BJ (cell line): Measurements from ENCODE around the gene VPS25. TPM values are rescaled to one million over a fixed set of nuclear protein-coding genes. Genes with fewer than 3 reads are reported as not detected.

ENCODE experiments used
- CTCF ChIA-PET: fragments of 350-600 bp; formaldehyde crosslinking; extraction: SDS; loops from one replicate; lab custom pipeline; 2021; ENCODE audit warnings: antibody characterized with exemption, inconsistent platforms; lab: Yijun Ruan, JAX
- POLR2A ChIA-PET: fragments of 300-600 bp; sonication (Branson Sonifier 250); formaldehyde crosslinking; extraction: SDS; loops from one replicate; lab custom pipeline; 2021; ENCODE audit warnings: antibody characterized with exemption; lab: Charles Lee
- DNase-seq: peaks from one replicate; pipeline ENCODE4 v3.0.0-alpha.2; 2011; ENCODE audit warnings: low read depth
- H3K27me3 ChIP-seq: 2 replicates; pipeline ENCODE4 v1.6.0; 2011; ENCODE audit warnings: low read length; ENCODE audit not compliant: control insufficient read depth, insufficient read depth
- H3K36me3 ChIP-seq: 2 replicates; pipeline ENCODE4 v1.5.1; 2011; ENCODE audit warnings: low read length; ENCODE audit not compliant: control insufficient read depth, insufficient read depth
- H3K4me3 ChIP-seq: 2 replicates; pipeline ENCODE4 v1.5.1; 2011; ENCODE audit warnings: low read depth, mild to moderate bottlenecking, control low read depth, low read length
- polyA plus RNA-seq: library from polyadenylated mRNA; depleted of rRNA; stranded (reverse); fragments of >200 nt; gene quantifications from 2 replicates; pipeline ENCODE4 v1.2.3, GENCODE V29; 2011; rRNA removed
- small RNA-seq: library from RNA; depleted of rRNA; stranded (forward); fragments of <200 nt; gene quantifications from one replicate; pipeline ENCODE3, GENCODE V24; 2012; ENCODE audit warnings: low replicate concordance, low read depth; ENCODE audit not compliant: insufficient read length
- TF ChIP-seq, protein P1 (sequence below): IDR thresholded peaks from 2 replicates; pipeline ENCODE4 v1.5.1; 2011; ENCODE audit warnings: low read depth, mild to moderate bottlenecking, control low read depth, inconsistent platforms, low read length, moderate library complexity; ENCODE audit not compliant: insufficient read depth

Gene VPS25
- polyA plus RNA-seq, 1 experiment, result 181 TPM

DNA sequence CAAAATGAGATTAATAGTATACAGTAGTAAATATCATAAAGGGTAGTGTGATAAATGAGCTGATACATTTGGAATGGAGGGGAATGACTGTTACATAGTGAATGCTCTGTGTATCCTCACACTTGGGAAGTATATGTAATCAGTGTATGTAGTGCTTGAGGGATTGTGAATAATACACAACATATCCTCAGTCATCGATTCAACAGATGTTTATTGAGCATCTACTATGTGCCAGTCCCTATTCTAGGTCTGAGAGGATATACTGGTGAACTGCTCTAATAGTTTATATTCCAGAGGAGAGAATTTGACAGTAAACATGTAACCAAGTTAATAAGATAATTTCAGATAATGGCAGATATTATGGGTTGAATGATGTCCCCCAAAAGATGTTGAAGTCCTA is 54.2 kb downstream of the VPS25 start:
- CTCF ChIA-PET, result no interaction called here

More for the DNA sequence above, 54.2 kb downstream of the VPS25 start:
- TF ChIP-seq, protein P1, sequence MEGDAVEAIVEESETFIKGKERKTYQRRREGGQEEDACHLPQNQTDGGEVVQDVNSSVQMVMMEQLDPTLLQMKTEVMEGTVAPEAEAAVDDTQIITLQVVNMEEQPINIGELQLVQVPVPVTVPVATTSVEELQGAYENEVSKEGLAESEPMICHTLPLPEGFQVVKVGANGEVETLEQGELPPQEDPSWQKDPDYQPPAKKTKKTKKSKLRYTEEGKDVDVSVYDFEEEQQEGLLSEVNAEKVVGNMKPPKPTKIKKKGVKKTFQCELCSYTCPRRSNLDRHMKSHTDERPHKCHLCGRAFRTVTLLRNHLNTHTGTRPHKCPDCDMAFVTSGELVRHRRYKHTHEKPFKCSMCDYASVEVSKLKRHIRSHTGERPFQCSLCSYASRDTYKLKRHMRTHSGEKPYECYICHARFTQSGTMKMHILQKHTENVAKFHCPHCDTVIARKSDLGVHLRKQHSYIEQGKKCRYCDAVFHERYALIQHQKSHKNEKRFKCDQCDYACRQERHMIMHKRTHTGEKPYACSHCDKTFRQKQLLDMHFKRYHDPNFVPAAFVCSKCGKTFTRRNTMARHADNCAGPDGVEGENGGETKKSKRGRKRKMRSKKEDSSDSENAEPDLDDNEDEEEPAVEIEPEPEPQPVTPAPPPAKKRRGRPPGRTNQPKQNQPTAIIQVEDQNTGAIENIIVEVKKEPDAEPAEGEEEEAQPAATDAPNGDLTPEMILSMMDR, result no peak
- POLR2A ChIA-PET, result interaction anchor here (0.5 kb wide), 1 partner anchor 173 kb away, joined by 5 read pairs; no protein-coding TSS in a partner anchor
- no peak overlapping the region for H3K4me3 ChIP-seq
- no peak for DNase-seq
- 0 out of 2 replicates have a peak, but pooled peaks cover 1% of the 10 kb centered on the region for H3K27me3 ChIP-seq
- no peaks in the 10 kb centered on the region for H3K36me3 ChIP-seq

Small RNAs within 50 kb of the gene (small RNA-seq; reads per million reads assigned to genes)
- gene HMGN2P15 (not detected), gene MIR6781 (not detected)

Other genes starting within 250 kb of the VPS25 start
- 16.3 and 45.3 TPM in 2 replicates for gene NAGLU, start 237.2 kb upstream of the VPS25 start, polyA plus RNA-seq
- 0.49 and 0.54 TPM in 2 replicates for gene HSD17B1, start 220.5 kb upstream of the VPS25 start, polyA plus RNA-seq
- 28.6 and 41.5 TPM in 2 replicates for gene COASY, start 211.3 kb upstream of the VPS25 start, polyA plus RNA-seq
- 40.9 and 50.1 TPM in 2 replicates for gene MLX, start 206.3 kb upstream of the VPS25 start, polyA plus RNA-seq
- gene PSMC3IP, start 195.7 kb upstream of the VPS25 start, polyA plus RNA-seq, result 3.4 and 5.8 TPM in 2 replicates
- 28.4 and 54.4 TPM in 2 replicates for gene RETREG3, start 164.1 kb upstream of the VPS25 start, polyA plus RNA-seq
- gene TUBG1, start 163.8 kb upstream of the VPS25 start, polyA plus RNA-seq, result 37.2 and 66.1 TPM in 2 replicates
- gene TUBG2, start 114.2 kb upstream of the VPS25 start, polyA plus RNA-seq, result 11.4 and 15.1 TPM in 2 replicates
- 5.6 and 9.1 TPM in 2 replicates for gene PLEKHH3, start 96.5 kb upstream of the VPS25 start, polyA plus RNA-seq
- gene CCR10, start 91.6 kb upstream of the VPS25 start, polyA plus RNA-seq, result 0.91 and 2.3 TPM in 2 replicates
- gene CNTNAP1, start 90.9 kb upstream of the VPS25 start, polyA plus RNA-seq, result 51.8 and 90.6 TPM in 2 replicates
- 30.4 and 32.0 TPM in 2 replicates for gene EZH1, start 28.4 kb upstream of the VPS25 start, polyA plus RNA-seq
- gene RAMP2, start 12.2 kb upstream of the VPS25 start, polyA plus RNA-seq, result 1.7 and 2.8 TPM in 2 replicates
- 2.1 and 2.9 TPM in 2 replicates for gene WNK4, start 7.2 kb downstream of the VPS25 start, polyA plus RNA-seq
- 82.8 and 91.9 TPM in 2 replicates for gene COA3, start 25.3 kb downstream of the VPS25 start, polyA plus RNA-seq
- 0.29 and 0.45 TPM in 2 replicates for gene CNTD1, start 25.4 kb downstream of the VPS25 start, polyA plus RNA-seq
- gene BECN1, start 50.8 kb downstream of the VPS25 start, polyA plus RNA-seq, result 118 and 126 TPM in 2 replicates
- 65.7 and 101 TPM in 2 replicates for gene PSME3, start 59.9 kb downstream of the VPS25 start, polyA plus RNA-seq
- 0.37 and 0.43 TPM in 2 replicates for gene AOC2, start 71.1 kb downstream of the VPS25 start, polyA plus RNA-seq
- gene AOC3, start 77.8 kb downstream of the VPS25 start, polyA plus RNA-seq, result 0.10 and 0.22 TPM in 2 replicates
- gene G6PC1, start 127.3 kb downstream of the VPS25 start, polyA plus RNA-seq, result not detected in 2 replicates
- gene AARSD1, start 191.0 kb downstream of the VPS25 start, polyA plus RNA-seq, result 45.2 and 51.6 TPM in 2 replicates
- gene PTGES3L, start 206.6 kb downstream of the VPS25 start, polyA plus RNA-seq, result 3.3 and 3.4 TPM in 2 replicates
- gene RUNDC1, start 207.1 kb downstream of the VPS25 start, polyA plus RNA-seq, result 9.8 and 12.9 TPM in 2 replicates
- gene RPL27, start 225.0 kb downstream of the VPS25 start, polyA plus RNA-seq, result 3,309 and 5,343 TPM in 2 replicates
- 27.7 and 42.5 TPM in 2 replicates for gene IFI35, start 233.3 kb downstream of the VPS25 start, polyA plus RNA-seq
- gene VAT1, start 248.9 kb downstream of the VPS25 start, polyA plus RNA-seq, result 170 and 245 TPM in 2 replicates